ENCODE measurements around the gene TSPAN11.

- TF ChIP-seq TAF1 (IDR thresholded peaks at IDR 0.05; ENCODE audit: borderline replicate concordance, insufficient read depth, low read length) (no peak), SIN3A (IDR thresholded peaks at IDR 0.05; ENCODE audit: borderline replicate concordance, insufficient read depth, low read length) (no peak)
These were observed 93.4 kb downstream of the TSPAN11 start for GRCh38 chr12:31019976-31020375.
